Measurements from ENCODE around the gene NLRC5. TPM values are rescaled to one million over a fixed set of nuclear protein-coding genes. Genes with fewer than 3 reads are reported as not detected.

The NLRC5 gene
- total RNA-seq, 1 donor from 2014 or later = 4.5 TPM

GRCh38 chr16:57127037-57127763 lies 137.8 kb downstream of the NLRC5 start:
- H3K4me3 ChIP-seq (ENCODE audit: low read depth, low read length) = no peak overlapping the region
- no peak for TF ChIP-seq CTCF (conservative IDR thresholded peaks at IDR 0.05; ENCODE audit: low read depth, low read length)
- no peak for DNase-seq (ENCODE audit: low read depth)

- DNase-seq (ENCODE audit: low read depth) = no peak
- no peak for TF ChIP-seq CTCF (conservative IDR thresholded peaks at IDR 0.05; ENCODE audit: low read depth, low read length)
- H3K4me3 ChIP-seq (ENCODE audit: low read depth, low read length) = no peak overlapping the region
These were observed 138.5 kb downstream of the NLRC5 start for GRCh38 chr16:57127836-57128235.

GRCh38 chr16:57128771-57129389 lies 139.5 kb downstream of the NLRC5 start:
- TF ChIP-seq CTCF (conservative IDR thresholded peaks at IDR 0.05; ENCODE audit: low read depth, low read length) = no peak
- H3K4me3 ChIP-seq (ENCODE audit: low read depth, low read length) = no peak overlapping the region
- DNase-seq (ENCODE audit: low read depth) = no peak

- H3K4me3 ChIP-seq (ENCODE audit: low read depth, low read length) = no peak overlapping the region
- TF ChIP-seq CTCF (conservative IDR thresholded peaks at IDR 0.05; ENCODE audit: low read depth, low read length) = no peak
- no peak for DNase-seq (ENCODE audit: low read depth)
These were observed 141.6 kb downstream of the NLRC5 start for GRCh38 chr16:57130950-57131321.

- no peak for DNase-seq (ENCODE audit: low read depth)
- TF ChIP-seq CTCF (conservative IDR thresholded peaks at IDR 0.05; ENCODE audit: low read depth, low read length) = no peak
These were observed 142.1 kb downstream of the NLRC5 start for GRCh38 chr16:57131351-57131970.

GRCh38 chr16:57132470-57132869 lies 143.1 kb downstream of the NLRC5 start:
- no peak for TF ChIP-seq CTCF (conservative IDR thresholded peaks at IDR 0.05; ENCODE audit: low read depth, low read length)
- no peak overlapping the region for H3K4me3 ChIP-seq (ENCODE audit: low read depth, low read length)

More at GRCh38 chr16:57131351-57131970, 142.1 kb downstream of the NLRC5 start:
- H3K4me3 ChIP-seq (ENCODE audit: low read depth, low read length) = no peak overlapping the region

More at GRCh38 chr16:57132470-57132869, 143.1 kb downstream of the NLRC5 start:
- DNase-seq (ENCODE audit: low read depth) = no peak
